Measurements from ENCODE around the gene TSPAN14. TPM values are rescaled to one million over a fixed set of nuclear protein-coding genes. Genes with fewer than 3 reads are reported as not detected.
A peak's percentile ranks its signal among the peaks of the same experiment; 100 is the strongest.

Gene TSPAN14
- total and polyA plus RNA-seq, 10 of the 15 experiments (the other 5 are each of a cell fraction or from before 2014, with no cell fraction given): 2.5 to 31.7 (median 17.9) TPM

DNA sequence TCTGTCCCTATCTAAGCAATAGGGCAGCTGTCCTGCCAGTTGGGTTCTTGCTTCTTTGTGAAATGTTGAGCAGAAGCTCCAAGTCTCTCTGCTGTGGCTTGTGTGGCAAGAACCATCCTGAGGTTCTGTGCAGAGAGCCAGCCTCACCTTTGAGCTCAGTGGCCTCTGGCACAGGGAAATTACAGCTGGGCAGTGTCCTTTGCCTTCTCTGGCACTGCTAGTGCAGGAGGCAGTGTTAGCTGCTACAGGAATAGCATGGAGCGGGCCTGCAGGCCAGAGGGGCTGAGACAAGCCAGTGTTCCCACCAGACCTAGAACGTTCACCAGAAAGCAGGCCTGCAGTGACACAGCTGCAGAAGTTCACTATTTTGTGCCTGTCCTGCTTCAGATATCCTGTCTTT is 44.0 kb upstream of the TSPAN14 start (continued):
- TF ChIP-seq, protein P1, sequence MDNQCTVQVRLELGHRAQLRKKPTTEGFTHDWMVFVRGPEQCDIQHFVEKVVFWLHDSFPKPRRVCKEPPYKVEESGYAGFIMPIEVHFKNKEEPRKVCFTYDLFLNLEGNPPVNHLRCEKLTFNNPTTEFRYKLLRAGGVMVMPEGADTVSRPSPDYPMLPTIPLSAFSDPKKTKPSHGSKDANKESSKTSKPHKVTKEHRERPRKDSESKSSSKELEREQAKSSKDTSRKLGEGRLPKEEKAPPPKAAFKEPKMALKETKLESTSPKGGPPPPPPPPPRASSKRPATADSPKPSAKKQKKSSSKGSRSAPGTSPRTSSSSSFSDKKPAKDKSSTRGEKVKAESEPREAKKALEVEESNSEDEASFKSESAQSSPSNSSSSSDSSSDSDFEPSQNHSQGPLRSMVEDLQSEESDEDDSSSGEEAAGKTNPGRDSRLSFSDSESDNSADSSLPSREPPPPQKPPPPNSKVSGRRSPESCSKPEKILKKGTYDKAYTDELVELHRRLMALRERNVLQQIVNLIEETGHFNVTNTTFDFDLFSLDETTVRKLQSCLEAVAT (IDR thresholded peaks at IDR 0.05): no peak
- TF ChIP-seq MYB (IDR thresholded peaks at IDR 0.05; ENCODE audit: borderline replicate concordance, low read depth, low read length) (no peak), NR2C2 (IDR thresholded peaks at IDR 0.05; ENCODE audit: borderline replicate concordance, control insufficient read depth, insufficient read length, low read depth) (no peak)

DNA sequence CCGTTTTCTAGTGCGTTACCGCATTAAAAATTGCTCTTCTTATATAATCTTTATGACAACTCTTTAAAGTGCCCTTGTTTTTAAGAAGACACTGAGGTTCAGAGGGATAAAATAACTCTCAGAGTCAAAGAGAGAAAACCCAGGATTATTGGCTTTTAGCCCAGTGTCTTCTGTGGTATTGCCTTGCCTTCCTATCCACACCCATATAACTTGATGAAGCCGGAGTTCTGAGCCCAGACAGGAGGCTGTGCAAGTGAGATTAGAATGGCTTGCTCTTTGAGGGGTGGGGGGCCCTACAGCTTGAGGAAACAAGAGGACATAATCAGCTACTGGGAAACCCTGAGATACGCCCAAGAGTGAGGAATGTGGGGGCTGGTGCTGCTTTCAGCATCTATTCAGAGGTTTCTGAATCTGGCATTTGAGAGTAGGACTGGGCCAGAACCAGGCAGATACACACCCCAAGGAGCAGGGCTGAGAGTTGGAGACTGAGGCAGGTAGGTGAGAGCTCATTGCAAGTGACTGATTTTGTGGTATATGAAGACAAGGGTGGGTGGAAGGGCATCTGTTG is 43.4 kb upstream of the TSPAN14 start:
- POLR2A ChIA-PET: no interaction called here
- FAIRE-seq (no peak), ATAC-seq (no peak), DNase-seq (ENCODE audit: low read depth, low spot score) (no peak)
- Histone ChIP-seq H3K36me3 (ENCODE audit: control insufficient read depth in 2 of 2, insufficient read depth in 2 of 2, low read length in 1 of 2) (no peaks in the 10 kb centered on the region), H3K4me2 (ENCODE audit: control insufficient read depth, insufficient read depth) (no peak overlapping the region), H3K79me2 (ENCODE audit: control insufficient read depth, insufficient read depth, low read length) (no peaks in the 10 kb centered on the region), H3K4me3 (no peak overlapping the region), H3K27me3 (replicated peaks in 1 of 2; ENCODE audit: control insufficient read depth in 2 of 2, insufficient read depth in 2 of 2, low read length in 1 of 2) (peaks cover 0 to 3% of the 10 kb centered on the region in 2 experiments; a peak in 2 of 4 replicates), H3K27ac (ENCODE audit: control insufficient read depth, insufficient read depth) (no peak overlapping the region), H3K4me1 (ENCODE audit: control insufficient read depth, insufficient read depth, low read length) (no peaks in the 10 kb centered on the region; the same call in 1 of the 2 replicates), H2AFZ (ENCODE audit: control insufficient read depth, low read depth, low read length) (no peak overlapping the region), H4K20me1 (ENCODE audit: control insufficient read depth, insufficient read depth) (no peaks in the 10 kb centered on the region), H3K9me3 (replicated peaks; ENCODE audit: control insufficient read depth, insufficient read depth, low read length) (no peaks in the 10 kb centered on the region), H3K9ac (ENCODE audit: control insufficient read depth, insufficient read depth, low read length) (no peak overlapping the region)
- BruUV-seq (replicated peaks): TSS peak; percentile 47
- WGBS (ENCODE audit: insufficient coverage, insufficient replicate concordance, low lambda C conversion rate, missing lambda C conversion rate): 89% methylated on average over 5 of the region's 5 CpGs
- intact Hi-C loops (cut with micrococcal nuclease; ENCODE audit: unreplicated experiment): no loop called here
- in situ Hi-C loops (cut with MboI): no loop called here
- TF ChIP-seq, protein P2, sequence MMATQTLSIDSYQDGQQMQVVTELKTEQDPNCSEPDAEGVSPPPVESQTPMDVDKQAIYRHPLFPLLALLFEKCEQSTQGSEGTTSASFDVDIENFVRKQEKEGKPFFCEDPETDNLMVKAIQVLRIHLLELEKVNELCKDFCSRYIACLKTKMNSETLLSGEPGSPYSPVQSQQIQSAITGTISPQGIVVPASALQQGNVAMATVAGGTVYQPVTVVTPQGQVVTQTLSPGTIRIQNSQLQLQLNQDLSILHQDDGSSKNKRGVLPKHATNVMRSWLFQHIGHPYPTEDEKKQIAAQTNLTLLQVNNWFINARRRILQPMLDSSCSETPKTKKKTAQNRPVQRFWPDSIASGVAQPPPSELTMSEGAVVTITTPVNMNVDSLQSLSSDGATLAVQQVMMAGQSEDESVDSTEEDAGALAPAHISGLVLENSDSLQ (IDR thresholded peaks at IDR 0.05): no peak
- TF ChIP-seq, protein P3, sequence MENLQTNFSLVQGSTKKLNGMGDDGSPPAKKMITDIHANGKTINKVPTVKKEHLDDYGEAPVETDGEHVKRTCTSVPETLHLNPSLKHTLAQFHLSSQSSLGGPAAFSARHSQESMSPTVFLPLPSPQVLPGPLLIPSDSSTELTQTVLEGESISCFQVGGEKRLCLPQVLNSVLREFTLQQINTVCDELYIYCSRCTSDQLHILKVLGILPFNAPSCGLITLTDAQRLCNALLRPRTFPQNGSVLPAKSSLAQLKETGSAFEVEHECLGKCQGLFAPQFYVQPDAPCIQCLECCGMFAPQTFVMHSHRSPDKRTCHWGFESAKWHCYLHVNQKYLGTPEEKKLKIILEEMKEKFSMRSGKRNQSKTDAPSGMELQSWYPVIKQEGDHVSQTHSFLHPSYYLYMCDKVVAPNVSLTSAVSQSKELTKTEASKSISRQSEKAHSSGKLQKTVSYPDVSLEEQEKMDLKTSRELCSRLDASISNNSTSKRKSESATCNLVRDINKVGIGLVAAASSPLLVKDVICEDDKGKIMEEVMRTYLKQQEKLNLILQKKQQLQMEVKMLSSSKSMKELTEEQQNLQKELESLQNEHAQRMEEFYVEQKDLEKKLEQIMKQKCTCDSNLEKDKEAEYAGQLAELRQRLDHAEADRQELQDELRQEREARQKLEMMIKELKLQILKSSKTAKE (IDR thresholded peaks at IDR 0.05; ENCODE audit: low read depth, poor library complexity, severe bottlenecking): no peak
- TF ChIP-seq ZNF217 (IDR thresholded peaks at IDR 0.05): no peak
- no peak for TF ChIP-seq ATF7 (IDR thresholded peaks at IDR 0.05; ENCODE audit: low read depth)
- TF ChIP-seq TCF3 (IDR thresholded peaks at IDR 0.05; ENCODE audit: borderline replicate concordance, insufficient read depth, low read depth, low read length): no peak
- TF ChIP-seq MYB (IDR thresholded peaks at IDR 0.05; ENCODE audit: borderline replicate concordance, low read depth, low read length): no peak
- TF ChIP-seq SUPT20H (IDR thresholded peaks at IDR 0.05; ENCODE audit: borderline replicate concordance, control insufficient read depth, low read depth, low read length): no peak
- no peak for TF ChIP-seq IKZF2 (IDR thresholded peaks at IDR 0.05)
- no peak for TF ChIP-seq POLR2AphosphoS2 (IDR thresholded peaks at IDR 0.05; ENCODE audit: low read depth, low read length)
- no peak for TF ChIP-seq EED (IDR thresholded peaks at IDR 0.05; ENCODE audit: low read depth)
- no peak for TF ChIP-seq RAD21 (IDR thresholded peaks at IDR 0.05; ENCODE audit: insufficient read depth, low read depth, low read length)
- TF ChIP-seq SRF (IDR thresholded peaks at IDR 0.05; ENCODE audit: low read depth in 2 of 2, low read length in 2 of 2): no peak
- no peak for TF ChIP-seq SPI1 (IDR thresholded peaks at IDR 0.05; ENCODE audit: borderline replicate concordance, insufficient read depth, low read depth, low read length)
- no peak for TF ChIP-seq FOS (IDR thresholded peaks at IDR 0.05; ENCODE audit: borderline replicate concordance, extremely low read depth, insufficient read length)
- TF ChIP-seq NFYB (IDR thresholded peaks at IDR 0.05; ENCODE audit: insufficient read depth, low read depth, low read length): no peak
- no peak for TF ChIP-seq LARP7 (IDR thresholded peaks at IDR 0.05)
- TF ChIP-seq MTA2 (IDR thresholded peaks at IDR 0.05; ENCODE audit: low read depth): no peak
- SMC1A ChIA-PET (ENCODE audit: uncharacterized antibody, unreplicated experiment): interaction anchor here (0.8 to 2.7 kb wide), 4 partner anchors 10 to 38 kb away, joined by 3 to 8 read pairs (median 4); no protein-coding TSS in a partner anchor
- CTCF ChIA-PET: interaction anchor here (1.0 to 1.8 kb wide), 4 partner anchors 9 to 95 kb away, joined by 4 to 6 read pairs (median 6); no protein-coding TSS in a partner anchor
- RAD21 ChIA-PET (ENCODE audit: unreplicated experiment): no interaction called here
